ENCODE measurements around the gene IP6K3.

The IP6K3 gene

GRCh38 chr6:33777398-33778388, 31.0 kb upstream of the IP6K3 start:
- DNase-seq: no peak

DNA sequence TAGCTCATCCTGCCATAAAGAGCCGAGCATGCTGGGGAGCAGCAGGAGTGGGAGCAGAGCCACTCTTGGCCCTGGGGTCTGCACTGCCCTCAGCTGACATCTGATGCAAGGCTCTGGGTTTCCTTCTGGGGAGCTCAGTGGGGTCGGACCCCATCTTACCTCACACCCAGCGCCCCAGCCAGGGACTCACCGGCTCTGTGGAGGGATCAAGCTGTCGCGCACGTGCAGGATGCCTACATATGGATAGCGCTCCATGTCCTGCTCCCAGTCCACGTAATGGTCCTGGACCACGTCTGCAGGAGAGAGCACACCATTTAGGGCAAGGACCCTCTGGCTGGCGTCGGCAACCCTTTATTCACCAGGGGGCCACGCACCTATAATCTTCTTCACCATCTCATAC, 30.1 kb upstream of the IP6K3 start:
- DNase-seq: no peak

GRCh38 chr6:33776186-33776585, 29.5 kb upstream of the IP6K3 start:
- DNase-seq: no peak

DNA sequence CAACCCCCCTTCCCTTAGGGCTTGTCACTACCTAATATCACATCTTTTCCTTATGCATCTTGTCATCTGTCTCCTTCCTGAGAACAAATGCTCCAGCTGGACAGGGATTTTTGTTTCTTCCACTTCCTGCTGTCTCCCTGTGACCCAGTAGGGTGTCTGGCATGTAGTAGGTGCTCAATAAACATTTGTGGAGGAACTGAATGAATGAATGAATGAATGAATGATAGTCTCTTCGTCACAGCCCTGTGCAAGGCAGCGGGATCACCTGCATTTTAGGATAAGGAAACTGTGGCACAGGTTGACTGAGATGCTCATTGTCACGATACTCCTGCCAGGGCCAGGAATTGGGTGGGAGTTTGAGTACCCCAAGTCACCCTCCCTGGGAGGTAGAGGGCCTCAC, 28.1 kb upstream of the IP6K3 start:
- DNase-seq: no peak

GRCh38 chr6:33772902-33773472, 26.3 kb upstream of the IP6K3 start:
- no peak for DNase-seq

GRCh38 chr6:33772082-33772830, 25.6 kb upstream of the IP6K3 start:
- DNase-seq: no peak

- DNase-seq: peak; percentile 87
These were observed 24.7 kb upstream of the IP6K3 start for GRCh38 chr6:33771146-33772081.

DNA sequence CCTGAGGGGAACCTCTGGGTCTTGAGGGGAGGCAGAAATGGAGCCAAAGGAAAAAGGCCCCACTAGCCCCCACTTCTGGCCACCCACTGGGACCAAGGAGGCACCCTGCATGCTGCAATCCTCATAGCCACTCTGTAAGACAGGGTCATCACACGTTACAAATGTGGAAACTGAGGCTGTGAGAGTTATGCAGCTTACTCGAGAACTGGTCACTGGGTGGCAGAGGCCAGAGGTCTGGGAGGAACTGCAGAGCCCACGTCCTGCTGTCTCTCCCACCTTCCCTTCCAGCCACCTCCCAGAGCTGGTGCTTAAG, 24.1 kb upstream of the IP6K3 start:
- no peak for DNase-seq

DNA sequence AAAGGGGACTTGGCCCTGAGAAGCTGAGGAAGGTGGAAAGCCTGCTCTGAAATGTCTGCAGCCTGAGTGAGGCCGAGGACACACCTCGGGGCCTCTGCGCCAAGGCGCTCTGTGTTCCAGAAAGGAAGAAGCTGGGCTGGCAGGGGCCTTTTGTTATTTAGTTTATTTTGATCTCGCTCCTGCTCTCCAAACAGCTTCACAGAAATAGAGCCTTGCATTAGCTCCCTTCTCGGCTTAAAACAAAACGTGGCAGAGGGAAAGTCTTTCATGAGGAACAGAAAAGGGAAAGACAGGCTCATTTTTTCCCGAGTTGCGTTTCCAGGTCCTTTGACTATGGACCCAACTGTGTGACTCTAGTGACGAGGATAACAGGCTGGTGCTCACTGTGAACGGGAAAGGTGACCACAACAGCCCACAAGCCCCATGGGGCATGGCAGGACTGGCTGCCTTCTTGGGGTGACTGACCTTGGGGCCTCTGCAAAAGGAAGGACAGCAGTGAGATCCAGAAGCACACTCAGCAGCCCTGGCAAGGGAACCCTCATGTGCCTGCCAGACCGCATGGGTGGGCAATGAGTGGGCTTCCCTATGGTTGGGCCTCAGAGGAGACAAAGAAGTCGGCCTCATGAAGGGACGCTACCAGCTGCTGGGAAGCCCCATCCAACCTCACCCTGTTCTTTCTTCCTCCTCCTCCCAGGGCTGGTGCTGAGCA, 23.6 kb upstream of the IP6K3 start:
- DNase-seq: no peak

- DNase-seq: no peak
These were observed 22.6 kb upstream of the IP6K3 start for GRCh38 chr6:33769248-33769821.

DNA sequence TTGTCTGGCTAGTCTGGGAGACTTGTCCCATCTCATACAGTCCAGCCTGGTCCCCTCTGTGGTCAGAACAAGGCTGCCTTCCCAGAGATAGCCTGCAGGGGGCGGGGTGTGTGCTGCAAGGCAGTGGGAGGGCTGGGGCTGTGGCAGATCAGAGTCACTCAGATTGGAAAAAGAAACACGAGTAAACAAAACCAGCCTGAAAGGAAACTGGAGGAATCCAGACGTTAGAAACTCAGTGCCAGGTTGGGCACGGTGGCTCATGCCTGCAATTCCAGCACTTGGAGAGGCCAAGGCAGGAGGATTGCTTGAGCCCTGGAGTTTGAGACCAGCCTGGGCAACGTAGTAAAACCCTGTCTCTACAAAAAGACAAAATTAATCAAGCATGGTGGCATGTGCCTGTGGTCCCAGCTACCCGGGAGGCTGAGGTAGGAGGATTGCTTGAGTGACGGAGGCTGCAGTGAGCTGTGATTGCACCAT, 22.0 kb upstream of the IP6K3 start:
- DNase-seq: peak; percentile 88

DNA sequence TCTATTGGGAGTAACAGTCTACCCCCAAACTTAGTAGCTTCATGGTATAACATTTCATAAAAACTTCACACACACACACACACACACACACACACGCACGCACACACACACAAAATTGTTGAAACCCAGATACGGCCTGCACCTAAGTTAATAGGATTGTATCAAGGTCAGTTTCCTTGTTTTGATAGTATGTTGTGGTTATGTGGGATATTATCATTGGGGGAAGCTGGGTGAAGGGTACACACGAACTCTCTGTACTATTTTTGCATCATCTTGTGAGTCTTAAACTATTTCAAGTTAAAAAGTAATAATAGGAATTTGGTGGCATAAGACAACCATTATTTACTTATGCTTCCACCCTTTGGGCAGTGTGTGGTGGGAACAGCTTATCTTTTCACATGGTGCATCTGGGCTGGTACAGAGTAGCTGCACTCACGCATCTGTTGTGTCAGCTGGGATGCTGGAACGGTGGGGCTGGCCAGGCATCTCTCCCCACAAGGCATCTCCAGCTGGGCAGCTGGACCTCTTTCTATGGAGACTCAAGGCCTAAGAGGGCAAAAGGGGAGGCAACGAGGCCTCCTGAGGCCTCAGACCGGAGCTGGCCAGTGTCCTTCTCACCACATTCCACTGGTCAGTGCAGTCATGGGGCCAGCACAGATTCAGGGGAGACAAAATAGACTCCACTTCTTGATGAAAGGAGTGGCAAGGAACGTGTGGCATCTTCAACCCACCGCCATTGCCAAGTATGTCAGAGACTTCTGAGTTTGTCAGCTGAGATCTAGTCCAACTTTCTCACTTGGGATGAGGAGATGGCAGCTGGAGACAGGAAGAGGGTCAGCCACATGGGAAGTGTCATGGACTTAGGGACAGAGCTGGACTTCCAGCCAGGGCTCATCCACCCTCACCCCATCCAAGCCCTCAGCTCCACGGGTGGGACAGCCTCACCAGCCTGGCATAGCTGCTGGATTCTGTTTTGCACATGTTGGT, 20.5 kb upstream of the IP6K3 start:
- no peak for DNase-seq

DNA sequence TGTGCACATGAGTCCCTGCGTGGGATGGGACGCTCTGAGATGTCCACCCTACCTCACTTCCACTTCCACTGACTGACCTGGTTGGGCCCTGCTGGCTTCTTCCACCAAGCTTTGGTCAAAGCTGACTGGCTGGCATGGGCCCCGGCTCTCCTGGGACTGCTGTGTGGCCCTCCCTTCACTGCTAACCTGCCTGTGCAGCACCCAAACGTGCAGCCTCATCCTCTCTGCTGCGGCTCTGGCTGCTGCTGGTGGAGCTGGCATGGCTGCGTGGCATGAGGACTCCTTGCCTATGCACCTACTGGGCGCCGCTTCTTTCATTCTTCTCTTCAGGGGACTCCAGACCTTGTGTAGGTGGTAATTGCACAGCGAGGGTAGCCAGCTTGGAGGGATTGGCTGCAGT, 18.7 kb upstream of the IP6K3 start:
- no peak for DNase-seq

GRCh38 chr6:33764036-33764435, 17.3 kb upstream of the IP6K3 start:
- DNase-seq: no peak

- DNase-seq: no peak
These were observed 16.8 kb upstream of the IP6K3 start for GRCh38 chr6:33763483-33763882.

DNA sequence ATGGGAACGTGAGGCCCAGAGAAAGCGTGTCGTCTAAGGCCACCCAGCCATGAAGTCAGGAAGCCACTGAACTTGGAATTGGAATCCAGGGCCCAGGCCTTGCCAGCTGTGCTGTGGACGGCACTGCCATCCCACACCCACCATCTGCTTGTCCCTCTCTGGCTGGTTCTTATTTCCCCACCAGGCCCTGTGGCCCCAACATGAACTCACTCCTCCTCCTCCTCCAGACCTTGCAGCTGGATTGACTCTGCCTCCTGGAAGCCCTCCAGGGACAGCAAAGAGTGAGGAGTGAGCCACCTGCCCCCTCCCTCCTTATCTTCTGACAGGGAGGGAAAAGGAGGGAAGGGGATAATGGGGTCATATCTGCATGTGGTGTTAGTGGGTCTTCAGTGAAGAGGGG, 16.0 kb upstream of the IP6K3 start:
- DNase-seq: no peak

GRCh38 chr6:33761922-33762629, 15.4 kb upstream of the IP6K3 start:
- peak; percentile 67 for DNase-seq

DNA sequence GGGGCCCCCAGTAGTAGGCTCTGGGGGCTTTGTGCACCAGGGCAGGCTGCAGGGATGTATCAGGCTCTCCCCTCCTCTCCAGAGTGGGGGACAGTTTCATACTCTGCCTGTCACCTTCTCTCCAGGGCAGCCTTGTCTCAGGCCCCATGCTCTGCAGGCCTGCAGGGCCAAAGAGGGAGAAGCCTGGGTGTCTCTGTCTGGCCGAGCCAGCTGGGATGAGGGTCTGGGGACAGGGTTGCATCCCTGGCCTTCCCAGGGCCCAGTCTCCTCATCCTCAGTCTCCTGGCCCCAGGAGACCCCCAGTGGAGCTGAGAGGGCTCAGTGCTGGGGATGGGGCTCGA, 14.8 kb upstream of the IP6K3 start:
- no peak for DNase-seq

DNA sequence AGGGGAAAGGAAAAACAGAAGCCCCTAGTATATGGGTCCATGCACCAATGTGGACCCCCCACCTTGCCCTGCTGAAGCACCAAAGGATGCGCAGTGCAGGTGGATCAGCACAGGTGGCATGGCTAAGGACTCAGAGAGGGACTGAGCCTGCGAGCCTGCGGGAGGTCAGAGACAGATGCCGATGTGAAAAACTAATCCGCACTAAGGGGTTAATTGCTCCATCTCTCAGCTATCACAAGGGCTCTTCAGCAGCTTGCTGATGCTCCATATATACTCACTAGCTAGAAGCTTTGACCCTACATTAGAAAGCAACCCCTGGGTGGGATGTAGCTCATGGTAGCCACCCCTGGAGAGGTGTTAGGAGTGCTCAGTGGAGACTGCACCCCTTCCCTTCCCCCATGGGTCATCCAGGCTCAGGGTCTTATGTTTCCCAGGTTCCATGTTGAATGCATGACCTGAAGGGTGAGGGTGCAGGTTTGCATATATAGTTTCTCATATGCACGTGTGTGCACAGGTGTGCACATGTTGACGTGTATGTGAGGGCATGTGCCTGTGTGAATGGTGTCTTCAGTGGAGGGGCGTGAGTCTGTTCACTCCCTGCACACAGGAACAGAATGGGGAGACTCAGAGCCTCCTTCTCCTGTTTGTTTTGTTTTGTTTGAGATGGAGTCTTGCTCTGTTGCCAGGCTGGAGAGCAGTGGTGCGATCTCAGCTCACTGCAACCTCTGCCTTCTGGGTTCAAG, 13.4 kb upstream of the IP6K3 start:
- DNase-seq: no peak
